SH-SY5Y (cell line): ENCODE results near the gene ANKDD1A.

ENCODE experiments used
- GATA2 ChIP-seq: IDR thresholded peaks from 2 replicates; pipeline ENCODE4 v1.6.1; 2011; ENCODE audit warnings: mild to moderate bottlenecking, low read depth, low read length
- GATA3 ChIP-seq: IDR thresholded peaks from 2 replicates; pipeline ENCODE4 v1.6.1; 2011; ENCODE audit warnings: low read depth, mild to moderate bottlenecking, low read length, moderate library complexity

DNA sequence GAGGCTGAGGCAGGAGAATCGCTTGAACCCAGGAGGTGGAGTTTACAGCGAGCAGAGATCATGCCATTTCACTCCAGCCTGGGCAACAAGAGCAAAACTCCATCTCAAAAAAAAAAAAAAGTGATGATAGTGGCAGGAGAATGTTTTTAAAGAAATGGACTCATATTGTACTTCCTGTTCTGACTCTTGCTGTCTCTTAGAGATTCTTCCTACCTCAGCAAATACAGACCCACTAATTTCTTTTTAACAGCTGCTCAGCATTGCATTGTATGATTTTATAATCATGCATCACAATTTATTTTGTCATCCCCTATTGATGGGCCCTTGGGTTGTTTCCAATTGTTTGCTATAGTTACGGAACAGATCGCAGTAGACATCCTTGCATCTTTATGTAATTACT is 8.8 kb upstream of the ANKDD1A start:
- TF ChIP-seq GATA3: no peak
- no peak for TF ChIP-seq GATA2
